Hematopoietic multipotent progenitor cell (in vitro differentiated cells): ENCODE measurements around the gene CD47. TPM values are rescaled to one million over a fixed set of nuclear protein-coding genes. Genes with fewer than 3 reads are reported as not detected.

Experiments used
- DNase-seq, 3 donors: peaks; one replicate each; pipeline ENCODE4 v3.0.0-alpha.2; 2011 to 2015; ENCODE audit warnings: low read depth in 2 of 3, low spot score in 2 of 3
- total RNA-seq: library from RNA; depleted of rRNA; stranded (reverse); fragments of >200 nt; gene quantifications from one replicate; pipeline ENCODE4 v1.2.3, GENCODE V29; 2012

CD47 gene
- total RNA-seq, 1 donor = 79.4 TPM

DNA sequence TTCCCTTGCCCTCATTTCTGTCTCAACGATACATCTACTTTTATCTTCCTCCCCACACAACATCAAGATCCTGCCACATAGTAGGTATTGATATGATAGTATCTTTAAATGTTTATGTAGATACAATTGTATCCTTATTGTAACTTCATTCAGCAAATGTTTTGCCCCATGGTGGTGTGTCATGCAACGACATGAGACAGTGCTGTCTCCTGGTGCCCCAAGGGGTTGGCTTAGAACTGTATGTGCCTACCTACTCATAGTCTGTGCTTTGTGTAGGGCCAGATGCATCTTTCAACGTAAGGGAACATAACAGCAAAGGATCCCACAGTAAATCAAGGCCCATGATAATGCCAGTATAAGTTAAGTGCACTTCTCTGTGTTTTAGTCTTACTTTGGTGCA lies 2.8 kb upstream of the CD47 start:
- DNase-seq = no peak

DNA sequence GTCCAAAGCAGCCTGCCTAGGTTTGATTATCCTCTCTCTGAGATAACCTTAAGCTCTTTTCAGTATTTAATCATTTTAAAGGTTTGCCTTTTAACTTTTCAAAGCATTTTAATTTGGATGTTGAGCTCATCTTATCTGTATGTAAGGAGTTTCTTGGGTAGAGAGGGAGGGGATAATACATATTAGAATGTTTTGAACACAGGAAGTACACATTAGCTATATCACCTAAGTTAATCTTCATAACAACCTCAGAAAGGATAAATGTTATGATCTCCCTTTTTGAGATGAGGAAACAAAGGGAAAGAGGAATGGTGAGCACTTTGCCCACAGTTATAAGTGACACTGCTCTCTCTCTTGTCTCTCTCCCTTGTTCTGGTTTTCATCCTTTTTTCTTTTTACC lies 2.2 kb upstream of the CD47 start:
- no peak for DNase-seq

DNA sequence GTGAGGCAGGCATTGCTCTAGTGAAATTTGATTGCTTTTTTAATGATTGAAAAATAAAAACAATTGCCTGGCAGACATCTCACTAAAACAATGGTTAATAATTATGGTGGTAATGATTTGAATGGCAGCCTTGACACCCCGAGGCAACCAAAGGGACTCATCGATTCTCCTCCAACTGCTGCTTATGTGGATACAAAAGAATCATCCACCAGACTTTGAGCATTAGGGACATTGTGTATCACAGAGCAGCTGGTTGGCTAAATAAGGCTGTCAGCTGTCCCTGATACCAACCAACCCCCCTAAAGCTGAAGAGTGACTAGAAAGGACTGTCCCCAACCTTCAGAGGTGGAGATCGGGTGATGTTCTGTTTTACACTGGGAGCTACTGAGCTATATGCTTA lies 1.7 kb upstream of the CD47 start:
- DNase-seq = no peak

DNA sequence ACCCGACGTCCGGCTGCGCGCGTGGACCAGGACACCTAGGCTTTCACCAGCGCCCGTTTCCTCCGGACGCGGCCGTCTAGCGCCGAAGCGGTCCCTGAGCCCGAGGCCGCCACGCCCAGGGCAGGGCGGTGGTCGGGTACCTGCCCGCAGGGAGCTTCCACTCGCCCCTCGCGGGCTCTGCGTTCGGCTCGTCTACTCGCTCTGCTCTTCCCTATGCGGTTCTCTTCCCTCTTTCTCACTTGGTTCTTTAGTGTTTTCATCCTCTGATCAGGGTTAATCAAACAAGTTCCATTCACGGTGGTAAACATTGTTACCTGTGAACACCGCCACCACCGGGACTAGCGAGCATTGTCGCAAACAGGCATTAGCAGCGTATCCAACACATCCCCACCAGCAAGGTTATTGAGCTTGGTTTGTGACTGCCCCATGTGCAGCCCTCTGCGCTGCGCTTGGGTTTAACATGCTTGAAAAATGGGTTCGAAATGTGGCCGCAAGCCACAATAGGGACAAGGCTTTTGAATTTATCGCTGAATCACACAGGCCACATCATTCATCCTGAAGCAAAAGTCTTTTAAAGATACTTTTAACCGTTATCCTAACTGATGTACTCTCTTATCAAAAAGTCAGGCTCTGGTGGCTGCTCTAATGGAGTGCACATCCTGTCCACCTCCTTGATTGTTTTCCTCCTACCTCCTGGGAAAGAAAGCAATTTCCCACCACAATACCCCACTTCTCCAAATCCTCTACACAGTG lies 843 bp upstream of the CD47 start:
- DNase-seq = peak in 2 of 3 donors; percentile 20 to 44

DNA sequence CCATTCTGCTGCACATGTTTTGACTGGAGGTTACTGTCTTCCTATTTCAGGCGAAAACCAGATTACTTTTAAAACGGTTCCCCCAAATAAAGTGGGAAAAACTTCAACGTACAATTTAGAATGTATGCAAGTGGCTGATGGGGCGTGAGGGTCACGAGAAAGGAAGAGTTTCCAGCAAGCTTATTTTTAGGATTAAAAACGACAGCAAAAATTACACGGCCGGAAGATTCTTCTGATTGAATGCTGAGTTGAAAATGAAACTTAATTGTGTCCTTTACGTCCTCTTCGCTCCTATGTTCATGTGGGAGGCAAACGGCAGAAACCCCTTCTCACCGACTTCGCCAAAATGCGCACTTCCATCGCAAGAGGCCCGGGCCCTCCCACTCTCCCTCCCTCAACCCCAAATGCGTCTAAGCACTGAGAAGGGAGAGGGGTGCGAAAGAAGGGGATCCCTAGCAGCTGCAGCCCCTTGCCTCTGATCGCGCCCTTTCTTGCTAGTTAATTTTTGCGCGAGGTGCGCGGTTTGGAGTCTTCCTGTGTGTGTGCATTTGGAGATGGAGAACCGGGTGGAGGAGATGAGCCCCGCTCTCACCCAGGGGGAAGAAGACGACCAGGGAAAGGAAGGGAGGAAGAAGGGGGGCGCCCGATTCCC lies 656 bp downstream of the CD47 start:
- peak; percentile 42 to 68 (median 47) for DNase-seq

DNA sequence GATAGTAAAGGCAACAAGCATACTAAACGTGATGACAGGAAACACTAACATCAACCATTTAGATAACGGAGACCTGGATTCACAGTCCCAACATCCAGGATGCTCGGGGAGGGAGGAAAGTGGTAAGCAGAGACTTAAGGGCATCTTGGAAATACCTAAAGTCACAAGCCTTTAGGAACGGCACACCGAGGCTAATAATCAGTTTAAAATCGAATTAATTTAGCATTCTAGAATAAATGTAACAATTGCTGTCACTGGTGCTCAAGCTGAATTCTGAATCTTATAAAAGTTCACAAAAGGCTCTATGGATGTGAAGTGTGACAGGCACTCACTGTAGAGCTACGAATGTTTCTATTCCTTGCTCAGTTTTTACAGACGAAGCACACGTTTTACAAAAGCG lies 1.3 kb downstream of the CD47 start:
- DNase-seq = no peak

DNA sequence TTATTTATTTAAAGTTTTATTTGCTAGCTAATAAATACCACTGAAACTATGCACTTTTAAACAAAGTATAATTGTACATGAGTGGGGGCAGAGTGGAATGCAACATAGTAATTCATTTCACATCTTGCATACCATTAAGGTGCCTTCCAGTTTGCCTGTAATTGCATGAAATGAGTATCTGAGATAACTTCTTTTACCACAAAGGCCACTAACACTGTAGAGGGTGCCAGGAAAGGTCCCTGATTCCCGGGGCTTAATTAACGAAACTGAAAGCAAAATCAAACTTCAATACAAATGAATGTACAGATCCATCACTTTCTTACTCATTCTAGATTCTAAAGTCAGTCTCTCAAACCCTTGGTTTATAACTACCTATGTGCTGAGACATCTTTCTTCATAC lies 2.1 kb downstream of the CD47 start:
- DNase-seq = peak in 1 of 3 donors; percentile 52

DNA sequence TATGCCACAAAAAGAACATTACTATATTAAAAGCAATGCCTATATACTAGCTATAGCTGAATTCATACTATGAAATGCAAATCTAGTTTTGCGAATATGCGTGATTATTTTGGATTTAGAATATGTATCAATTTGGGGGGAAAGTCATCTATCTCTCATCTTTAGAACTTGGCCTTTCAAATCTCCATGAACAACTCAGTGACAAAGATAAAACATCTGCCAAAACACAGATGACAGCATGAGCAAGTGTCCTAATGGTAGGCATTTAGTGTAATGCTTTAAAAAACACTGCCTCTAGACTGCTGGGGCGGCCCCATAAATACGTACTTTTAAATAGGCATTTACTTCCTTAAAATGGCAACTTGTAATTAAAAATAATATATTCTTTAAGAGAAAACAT lies 2.7 kb downstream of the CD47 start:
- DNase-seq = no peak

DNA sequence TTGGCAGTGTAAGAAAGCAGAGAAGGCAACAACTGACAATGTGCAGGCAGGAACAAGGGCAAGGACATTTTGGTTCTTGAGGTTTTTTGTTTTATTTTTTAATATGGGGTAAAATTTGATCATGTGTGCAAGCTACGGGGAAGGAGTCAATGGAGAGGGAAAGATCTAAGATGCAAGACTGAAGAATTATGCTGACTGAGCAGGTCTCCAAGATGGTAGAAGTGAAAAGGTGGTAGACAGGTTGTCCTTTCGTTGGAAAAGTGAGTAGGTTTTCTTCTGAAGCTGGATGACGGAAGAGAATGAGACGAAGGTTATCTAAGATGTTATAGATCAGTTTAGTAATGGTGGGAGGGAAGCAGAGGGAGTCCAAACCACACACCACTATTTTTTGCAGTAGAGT lies 4.2 kb downstream of the CD47 start:
- no peak for DNase-seq

DNA sequence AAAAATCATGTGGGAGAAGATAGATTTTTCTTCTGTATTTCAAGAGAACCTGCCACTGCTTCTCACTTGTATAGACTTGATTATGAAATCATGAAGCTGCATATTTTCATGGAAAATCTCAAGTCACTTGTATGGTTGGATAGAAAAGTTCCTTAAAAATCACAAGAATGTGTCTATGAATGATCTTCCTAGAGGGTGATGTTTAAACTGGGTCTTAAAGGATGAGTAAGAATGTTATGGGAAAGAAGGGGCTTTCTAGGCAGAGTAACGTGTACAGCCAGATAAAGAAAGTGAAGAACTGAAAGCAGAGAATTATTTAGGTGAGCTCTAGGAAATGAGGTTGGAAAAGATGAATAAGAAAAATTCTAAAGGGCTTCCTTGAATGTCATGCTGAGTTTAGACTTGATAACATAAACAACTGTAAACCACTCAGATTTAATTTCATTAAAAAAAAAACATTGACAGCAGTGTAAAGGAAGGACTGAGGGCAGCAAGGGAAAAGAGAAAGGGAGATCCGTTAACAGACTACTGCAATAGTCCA lies 5.0 kb downstream of the CD47 start:
- no peak for DNase-seq

DNA sequence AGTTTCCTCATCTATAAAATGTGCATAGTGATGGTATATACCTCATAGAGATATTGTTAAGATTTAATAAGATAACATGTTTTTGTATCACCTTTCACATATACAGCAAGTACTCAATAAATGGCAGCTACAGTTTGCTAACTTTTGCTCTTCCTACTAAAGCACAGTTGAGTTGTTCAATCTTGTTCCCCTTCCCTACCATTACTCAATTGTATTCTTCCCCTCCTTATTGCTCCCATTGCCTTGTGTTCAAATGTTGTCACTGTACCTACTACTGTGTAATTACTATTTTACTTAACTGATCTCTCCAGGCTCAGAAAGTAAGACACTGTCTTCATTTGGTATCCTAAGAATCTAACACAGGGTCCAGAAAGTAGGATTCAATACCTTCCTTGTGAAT lies 5.5 kb downstream of the CD47 start:
- DNase-seq = no peak

DNA sequence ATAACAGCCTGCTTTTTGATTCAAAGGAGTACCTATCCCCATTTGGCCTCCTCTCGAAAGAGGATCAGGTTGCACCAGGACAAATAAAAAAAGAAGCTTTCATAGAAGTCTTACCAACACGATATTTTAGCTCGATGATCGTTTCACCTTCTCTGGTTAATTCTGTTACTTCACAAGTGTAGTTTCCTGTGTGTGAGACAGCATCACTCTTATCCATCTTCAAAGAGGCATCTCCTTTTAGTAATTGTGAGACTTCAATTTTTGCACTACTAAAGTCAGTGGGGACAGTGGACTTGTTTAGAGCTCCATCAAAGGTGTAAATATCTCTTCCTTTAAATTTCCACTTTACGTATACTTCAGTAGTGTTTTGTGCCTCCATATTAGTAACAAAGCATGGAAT lies 11.0 kb downstream of the CD47 start:
- no peak for DNase-seq

DNA sequence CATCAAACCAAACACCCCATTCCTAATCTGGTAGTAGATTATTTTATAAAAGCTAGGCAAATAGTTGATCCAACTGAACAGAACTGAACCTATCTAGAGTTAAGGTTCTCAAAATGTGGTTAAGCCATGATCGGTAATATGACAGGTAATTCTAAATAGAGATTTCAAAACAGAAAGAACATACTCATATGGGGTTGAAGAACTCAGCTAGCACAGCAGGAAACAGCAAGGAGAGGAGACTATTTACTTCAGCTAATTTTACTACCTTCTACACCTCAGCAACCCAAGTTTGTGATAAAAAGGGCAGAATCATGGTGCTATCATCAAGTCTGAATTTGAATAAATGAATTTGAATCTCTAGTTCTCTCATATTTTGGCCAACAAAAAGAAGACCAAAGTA lies 11.8 kb downstream of the CD47 start:
- DNase-seq = no peak

DNA sequence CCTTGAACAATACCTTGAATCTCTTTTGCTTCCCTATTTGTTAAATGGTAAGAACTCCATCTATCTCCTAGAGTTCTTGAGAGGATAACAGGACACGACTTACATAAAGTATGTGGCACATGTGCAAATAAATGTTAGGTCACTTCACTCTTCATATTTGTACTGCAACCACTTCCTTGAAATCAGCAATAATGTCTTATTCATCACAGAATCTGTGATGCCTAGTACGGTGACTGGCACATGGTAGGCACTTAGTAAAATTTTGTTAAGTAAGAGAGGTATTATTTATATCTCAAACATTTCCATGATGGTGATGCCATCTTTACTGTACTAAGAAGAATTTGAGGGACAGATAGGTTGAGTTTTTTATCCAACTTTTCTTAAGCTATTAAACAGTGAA lies 14.3 kb downstream of the CD47 start:
- DNase-seq = no peak

DNA sequence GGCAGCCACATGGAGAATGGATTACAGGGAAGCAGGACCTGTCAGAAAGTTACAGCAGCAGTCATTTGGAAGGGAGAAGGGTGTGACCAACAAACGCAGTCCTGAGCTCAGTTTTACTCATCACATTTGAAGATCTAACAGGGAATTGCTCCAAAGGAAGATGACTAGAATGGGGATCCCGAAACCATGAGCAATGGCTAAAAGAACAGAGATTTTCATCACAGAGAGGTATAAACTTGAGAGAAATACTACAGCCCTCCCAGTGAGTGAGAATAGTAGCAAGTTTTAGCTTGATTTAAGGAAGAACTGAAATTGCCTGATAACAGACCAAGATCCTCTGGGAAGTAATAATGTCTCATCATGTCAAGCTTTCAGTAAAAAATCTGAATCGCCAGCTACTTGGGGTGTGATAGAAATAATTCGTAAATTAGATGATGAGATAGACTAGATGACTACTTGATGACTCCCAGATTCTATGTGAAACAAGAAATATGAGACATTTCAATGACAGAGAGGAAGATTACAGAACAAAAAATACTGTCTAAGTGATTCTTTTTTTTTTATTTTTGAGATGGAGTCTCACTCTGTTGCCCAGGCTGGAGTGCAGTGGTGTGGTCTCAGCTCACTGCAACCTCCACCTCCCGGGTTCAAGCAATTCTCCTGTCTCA lies 16.9 kb downstream of the CD47 start:
- no peak for DNase-seq

DNA sequence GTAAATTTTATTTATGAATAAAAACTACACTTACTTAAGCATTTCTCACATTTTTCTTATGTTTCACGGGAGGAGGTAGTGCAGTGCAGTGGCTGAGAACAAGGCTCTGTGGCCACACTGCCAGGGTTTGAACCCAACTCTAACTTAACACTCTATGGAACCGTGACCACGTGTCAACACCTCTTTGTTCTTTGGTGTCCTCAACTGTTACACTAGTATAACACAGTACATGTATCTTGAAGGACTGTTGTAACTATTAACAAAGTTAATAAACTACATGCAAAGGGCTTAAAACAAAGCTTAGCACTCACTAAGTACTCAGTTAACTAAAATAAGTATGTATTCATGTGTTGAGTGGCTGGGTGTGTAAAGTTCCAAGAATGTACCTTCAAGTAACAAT lies 19.5 kb downstream of the CD47 start:
- no peak for DNase-seq

DNA sequence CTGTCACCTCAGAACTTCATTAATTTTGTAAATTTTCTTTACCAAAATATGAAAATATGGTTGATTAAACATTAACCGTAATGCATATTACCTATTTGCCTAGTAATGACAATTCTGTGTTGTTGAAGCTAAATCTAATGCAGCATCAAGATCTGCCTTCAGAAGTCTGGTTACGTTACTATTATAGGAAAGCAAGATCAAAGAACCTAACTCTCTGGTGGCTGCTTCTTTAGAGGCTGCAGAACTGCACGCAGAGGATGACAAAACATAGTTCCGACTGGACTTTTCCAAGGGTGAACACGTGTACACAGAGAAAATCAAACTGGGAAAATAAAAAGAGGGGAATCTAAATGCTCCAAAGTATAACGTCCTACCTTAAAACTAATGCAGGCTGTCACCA lies 20.5 kb downstream of the CD47 start:
- no peak for DNase-seq

DNA sequence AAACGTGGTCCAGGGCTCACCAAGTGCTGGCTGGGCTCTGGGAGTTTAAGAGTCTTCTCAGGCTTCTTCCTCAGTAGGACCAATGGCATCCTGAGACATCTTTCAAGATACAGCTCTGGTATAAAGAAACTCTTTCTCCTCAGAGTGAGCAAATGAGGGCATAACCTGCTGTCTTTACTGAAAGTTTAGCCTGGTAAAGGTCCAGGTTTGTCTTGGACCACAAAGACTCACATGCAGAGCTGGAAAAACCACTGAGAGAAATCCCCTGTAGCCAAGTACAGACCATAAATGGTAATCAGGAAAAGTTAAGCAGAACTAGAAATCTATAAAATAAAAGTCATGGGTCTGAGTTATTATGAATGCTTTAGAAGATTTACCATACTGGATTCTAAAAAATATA lies 23.1 kb downstream of the CD47 start:
- no peak for DNase-seq

DNA sequence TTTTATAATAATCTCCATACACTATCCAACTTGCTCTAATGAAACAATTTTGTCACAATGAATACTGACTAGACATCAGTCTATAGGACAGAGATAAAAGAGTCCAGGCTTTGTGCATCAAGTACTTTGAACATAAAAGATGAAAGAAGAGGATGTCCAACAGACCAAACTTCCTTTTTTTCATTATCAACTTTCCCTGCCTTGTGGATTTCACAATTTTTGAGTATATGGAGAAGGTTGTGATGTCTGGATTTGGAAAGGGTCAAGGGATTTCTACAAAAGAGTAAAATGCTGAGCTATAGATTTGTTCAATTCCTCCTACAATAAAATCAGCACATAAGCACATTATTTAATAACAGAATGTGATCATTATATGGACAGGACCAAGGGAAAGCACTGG lies 25.7 kb downstream of the CD47 start:
- no peak for DNase-seq

DNA sequence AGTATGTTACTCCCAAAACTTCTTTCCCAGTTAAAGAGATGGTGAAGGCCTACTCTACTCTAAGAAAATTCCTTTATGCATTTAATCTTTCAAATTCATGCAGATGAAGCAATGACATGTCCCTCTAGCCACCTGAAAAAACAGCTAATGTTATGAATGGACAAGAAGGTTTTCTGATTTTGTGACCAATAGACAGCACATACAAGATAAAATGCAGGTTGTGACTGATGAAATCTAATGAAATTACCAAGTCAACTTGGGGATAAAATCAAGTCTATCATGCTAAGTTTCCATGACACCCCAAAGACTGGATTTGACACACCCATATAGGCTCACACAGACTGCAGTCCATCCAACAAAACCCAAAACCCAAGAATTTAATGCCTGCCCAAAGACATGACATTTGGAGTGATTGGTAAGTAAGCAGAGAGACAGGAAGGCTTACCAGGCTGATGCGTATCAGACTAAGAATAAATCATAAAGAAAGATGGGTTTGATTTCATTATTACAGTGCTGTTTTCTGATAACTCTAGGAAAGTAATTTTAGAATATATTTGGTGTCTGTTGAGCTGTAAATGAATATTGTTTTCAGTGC lies 26.4 kb downstream of the CD47 start:
- no peak for DNase-seq

DNA sequence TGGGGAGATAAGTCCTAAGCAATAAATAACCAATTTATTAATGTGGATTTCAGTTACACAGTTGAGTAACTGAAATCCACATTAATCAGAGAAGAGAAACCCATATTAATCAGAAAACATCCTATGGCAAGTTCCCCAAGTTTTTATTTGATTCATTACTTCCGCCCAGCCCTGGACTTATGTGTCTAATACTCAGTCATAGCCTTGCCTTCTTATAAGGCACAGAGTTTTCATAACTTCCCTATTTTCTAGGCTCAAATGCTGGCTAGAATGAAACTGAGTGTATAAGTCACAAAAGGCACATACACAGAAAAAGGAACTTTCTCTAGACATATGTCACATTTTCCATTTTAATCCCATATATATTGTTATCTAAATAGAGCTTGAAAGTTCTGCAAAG lies 28.8 kb downstream of the CD47 start:
- peak in 2 of 3 donors; percentile 59 to 84 for DNase-seq
